Lung (tissue), 12 donors: ENCODE measurements around the gene CAND1. TPM values are rescaled to one million over a fixed set of nuclear protein-coding genes. Genes with fewer than 3 reads are reported as not detected.

ENCODE experiments used
- ATAC-seq: fragments of 200-7000 bp; cut with Tn5 transposase; one replicate; pipeline ENCODE4 v1.9.1; 2020; ENCODE audit warnings: moderate number of reproducible peaks; ENCODE audit not compliant: insufficient read depth, low FRiP score
- DNase-seq, 3 donors: peaks; one replicate each; pipeline ENCODE4 v3.0.0-alpha.2; 2013 to 2017
- H3K27ac ChIP-seq, 2 donors: one replicate each; pipeline ENCODE4 v1.5.1; 2013; ENCODE audit warnings: mild to moderate bottlenecking in 2 of 2, moderate library complexity in 2 of 2, control low read depth in 1 of 2, inconsistent platforms in 1 of 2, low read depth in 1 of 2, low read length in 1 of 2
- H3K27me3 ChIP-seq, 3 donors: one replicate each; pipeline ENCODE4 v1.5.1; 2013; ENCODE audit warnings: low read length in 2 of 3; ENCODE audit not compliant: control insufficient read depth in 3 of 3, insufficient read depth in 3 of 3
- H3K36me3 ChIP-seq, 4 donors: one replicate each; pipeline ENCODE4 v1.5.1; 2013; ENCODE audit warnings: low read length in 4 of 4, mild to moderate bottlenecking in 1 of 4, moderate library complexity in 1 of 4; ENCODE audit not compliant: control insufficient read depth in 4 of 4, insufficient read depth in 4 of 4
- H3K4me1 ChIP-seq, 5 donors: one replicate each; pipeline ENCODE4 v1.5.1; 2013; ENCODE audit warnings: low read length in 5 of 5, mild to moderate bottlenecking in 2 of 5, moderate library complexity in 1 of 5; ENCODE audit not compliant: control insufficient read depth in 5 of 5, insufficient read depth in 5 of 5
- H3K4me3 ChIP-seq: one replicate; pipeline ENCODE4 v1.5.1; 2013; ENCODE audit warnings: mild to moderate bottlenecking, control low read depth, moderate library complexity
- H3K9ac ChIP-seq, 2 donors: one replicate each; pipeline ENCODE4 v1.5.1; 2013; ENCODE audit warnings: low read length in 2 of 2, control low read depth in 1 of 2; ENCODE audit not compliant: insufficient read depth in 1 of 2
- H3K9me3 ChIP-seq, 4 donors: one replicate each; pipeline ENCODE4 v1.5.1; 2013; ENCODE audit warnings: low read length in 3 of 4, mild to moderate bottlenecking in 1 of 4, moderate library complexity in 1 of 4; ENCODE audit not compliant: control insufficient read depth in 4 of 4, insufficient read depth in 3 of 4
- WGBS, 2 donors: extraction: QIAGEN DNeasy Blood & Tissue Kit; methylation state at CpG; one replicate each; pipeline ENCODE4 v1.1.7; 2013; 5-methylcytosine and 5-hydroxymethylcytosine counted together
- polyA plus RNA-seq, 2 donors: library from polyadenylated mRNA; stranded (reverse); fragments of 200-250 nt; gene quantifications; one replicate each; pipeline ENCODE4 v1.2.1, GENCODE V29; 2013
- total RNA-seq, 2 donors: library from RNA; depleted of rRNA in 1 of 2; stranded (reverse); fragments of >200 nt in 1 of 2; gene quantifications; one replicate each; pipeline ENCODE4 v1.2.1, GENCODE V29; 2014 to 2021
- TF ChIP-seq, protein P1 (sequence below): IDR thresholded peaks from 2 replicates; pipeline ENCODE4 v1.5.1; 2012; ENCODE audit warnings: mild to moderate bottlenecking; ENCODE audit errors: control extremely low read depth, extremely low read depth
- donor health status: control.
- donor health status: control.
- donor health status: Bipolar disorder and iron deficiency.
- donor health status: healthy.
- donor health status: DM: yes; HTN: yes; CAD: no.

Gene CAND1
- total and polyA plus RNA-seq, 4 donors, result 12.9 to 194 (median 66.0) TPM

- peaks cover 0 to 27% (median 9%) of the 10 kb centered on the region in 5 donors for H3K4me1 ChIP-seq
- TF ChIP-seq, protein P1, sequence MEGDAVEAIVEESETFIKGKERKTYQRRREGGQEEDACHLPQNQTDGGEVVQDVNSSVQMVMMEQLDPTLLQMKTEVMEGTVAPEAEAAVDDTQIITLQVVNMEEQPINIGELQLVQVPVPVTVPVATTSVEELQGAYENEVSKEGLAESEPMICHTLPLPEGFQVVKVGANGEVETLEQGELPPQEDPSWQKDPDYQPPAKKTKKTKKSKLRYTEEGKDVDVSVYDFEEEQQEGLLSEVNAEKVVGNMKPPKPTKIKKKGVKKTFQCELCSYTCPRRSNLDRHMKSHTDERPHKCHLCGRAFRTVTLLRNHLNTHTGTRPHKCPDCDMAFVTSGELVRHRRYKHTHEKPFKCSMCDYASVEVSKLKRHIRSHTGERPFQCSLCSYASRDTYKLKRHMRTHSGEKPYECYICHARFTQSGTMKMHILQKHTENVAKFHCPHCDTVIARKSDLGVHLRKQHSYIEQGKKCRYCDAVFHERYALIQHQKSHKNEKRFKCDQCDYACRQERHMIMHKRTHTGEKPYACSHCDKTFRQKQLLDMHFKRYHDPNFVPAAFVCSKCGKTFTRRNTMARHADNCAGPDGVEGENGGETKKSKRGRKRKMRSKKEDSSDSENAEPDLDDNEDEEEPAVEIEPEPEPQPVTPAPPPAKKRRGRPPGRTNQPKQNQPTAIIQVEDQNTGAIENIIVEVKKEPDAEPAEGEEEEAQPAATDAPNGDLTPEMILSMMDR, result no peak
- WGBS, 2 donors, result 31% methylated on average over 3 of the region's 3 CpGs
- ATAC-seq (no peak), DNase-seq (no peak)
- H3K36me3 ChIP-seq, result peaks cover 0 to 14% (median 3%) of the 10 kb centered on the region in 4 donors
- peak overlapping the region in 1 of 2 donors; percentile 11 for H3K9ac ChIP-seq
- H3K27me3 ChIP-seq, result no peaks in the 10 kb centered on the region
- no peaks in the 10 kb centered on the region for H3K9me3 ChIP-seq
- no peak overlapping the region for H3K27ac ChIP-seq
- no peak overlapping the region for H3K4me3 ChIP-seq
These were observed 5.0 kb downstream of the CAND1 start for GRCh38 chr12:67274186-67274585.

DNA sequence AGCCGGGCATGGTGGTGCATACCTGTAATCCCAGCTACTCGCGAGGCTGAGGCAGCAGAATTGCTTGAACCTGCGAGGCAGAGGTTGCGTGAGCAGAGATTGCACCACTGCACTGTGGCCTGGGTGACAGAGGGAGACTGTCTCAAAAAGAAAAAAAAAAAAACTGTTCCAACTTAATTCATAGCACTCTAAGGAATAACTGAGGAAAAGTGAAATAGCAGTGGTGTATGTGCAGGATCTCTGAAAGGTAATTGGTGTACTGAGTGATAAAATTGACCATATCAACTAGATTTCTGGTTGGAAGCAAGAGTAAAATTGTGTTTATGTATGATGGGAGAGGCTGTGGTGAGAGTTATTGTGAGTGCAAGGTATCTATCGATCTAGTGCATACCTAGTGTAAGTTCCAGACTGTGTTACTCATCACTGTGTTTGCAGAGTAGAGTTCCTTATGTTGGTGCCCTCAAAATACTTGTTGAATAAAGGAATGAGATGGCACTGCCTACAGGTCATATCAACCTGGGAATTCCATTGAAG lies 6.3 kb downstream of the CAND1 start:
- H3K4me1 ChIP-seq, result peaks cover 0 to 29% (median 9%) of the 10 kb centered on the region in 5 donors
- no peak overlapping the region for H3K27ac ChIP-seq
- no peaks in the 10 kb centered on the region for H3K9me3 ChIP-seq
- no peaks in the 10 kb centered on the region for H3K27me3 ChIP-seq
- ATAC-seq (no peak), DNase-seq (no peak)
- H3K36me3 ChIP-seq, result peaks cover 0 to 5% (median 3%) of the 10 kb centered on the region in 4 donors
- H3K4me3 ChIP-seq, result no peak overlapping the region
- H3K9ac ChIP-seq, result no peak overlapping the region
- TF ChIP-seq, protein P1, result no peak
- WGBS, 2 donors, result 72 to 81% methylated on average over 6 of the region's 6 CpGs

DNA sequence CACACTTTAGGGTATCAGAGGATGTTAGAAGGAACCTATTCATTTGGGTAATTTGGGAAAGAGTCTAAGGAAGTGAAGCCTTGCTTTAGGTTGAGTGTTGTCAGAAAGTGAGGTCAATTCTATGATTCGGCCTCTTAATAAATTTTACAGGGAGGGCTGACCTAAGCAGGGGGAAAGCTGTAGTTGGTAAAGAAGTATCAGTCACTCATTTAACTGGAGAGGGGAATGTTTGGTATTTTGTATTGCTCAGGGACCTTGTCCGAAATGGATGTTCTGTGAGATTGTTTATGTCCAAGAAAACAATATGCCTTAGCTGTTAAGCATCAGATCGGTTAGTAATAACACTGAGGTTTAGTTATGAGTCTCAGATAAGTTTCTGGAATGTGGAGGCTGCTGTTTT lies 7.3 kb downstream of the CAND1 start:
- Histone ChIP-seq H3K36me3 (peaks cover 0 to 5% (median 3%) of the 10 kb centered on the region in 4 donors), H3K27me3 (no peaks in the 10 kb centered on the region), H3K4me3 (no peak overlapping the region), H3K4me1 (peaks cover 0 to 32% (median 9%) of the 10 kb centered on the region in 5 donors), H3K9ac (no peak overlapping the region), H3K27ac (no peak overlapping the region), H3K9me3 (no peaks in the 10 kb centered on the region)
- DNase-seq, result no peak
- WGBS, 2 donors, result 52 to 60% methylated on average over 3 of the region's 3 CpGs
- TF ChIP-seq, protein P1, result no peak
- no peak for ATAC-seq

DNA sequence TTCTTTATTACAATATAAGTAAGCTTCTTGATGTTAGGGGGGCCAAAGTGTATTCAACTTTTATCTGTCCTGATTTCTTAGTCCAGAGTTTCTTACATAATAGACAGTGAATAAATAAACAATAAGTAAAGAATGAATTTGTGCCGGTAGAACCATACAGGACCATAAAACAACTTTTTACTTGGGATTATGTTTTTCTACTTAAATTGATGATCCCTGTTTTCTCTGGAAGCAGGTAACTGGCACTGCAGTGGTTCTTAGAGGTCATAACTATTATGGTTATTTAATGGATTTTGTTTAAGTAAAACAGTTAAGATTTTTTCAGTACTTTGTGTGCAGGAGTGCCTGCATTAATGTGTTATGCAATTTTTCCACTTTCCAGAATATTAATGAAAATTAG lies 10.5 kb downstream of the CAND1 start:
- Histone ChIP-seq H3K36me3 (peaks cover 2 to 9% (median 5%) of the 10 kb centered on the region in 4 donors), H3K27me3 (no peaks in the 10 kb centered on the region), H3K27ac (no peak overlapping the region), H3K4me1 (peaks cover 0 to 26% (median 3%) of the 10 kb centered on the region in 5 donors), H3K9me3 (no peaks in the 10 kb centered on the region), H3K4me3 (no peak overlapping the region), H3K9ac (no peak overlapping the region)
- 32 to 63% methylated on average over 1 of the region's 1 CpG for WGBS, 2 donors
- ATAC-seq (no peak), DNase-seq (no peak)
- TF ChIP-seq, protein P1, result no peak
